GM19023 (cell line): ENCODE measurements around the gene DNAJC27.

ENCODE experiments used
- ATAC-seq: cut with Tn5 transposase; IDR thresholded peaks from one replicate; pipeline ENCODE4 v1.9.1; 2021; ENCODE audit warnings: mild to moderate bottlenecking, moderate library complexity; ENCODE audit not compliant: unreplicated experiment

DNAJC27 gene

GRCh38 chr2:24970483-24971285 is 1.1 kb downstream of the DNAJC27 start:
- no peak for ATAC-seq

GRCh38 chr2:24969784-24970183 is 2.0 kb downstream of the DNAJC27 start:
- ATAC-seq, result no peak

- no peak for ATAC-seq
Observed at GRCh38 chr2:24961903-24962302, 9.9 kb downstream of the DNAJC27 start.

GRCh38 chr2:24959761-24960160 is 12.0 kb downstream of the DNAJC27 start:
- ATAC-seq, result no peak

GRCh38 chr2:24958411-24958935 is 13.3 kb downstream of the DNAJC27 start:
- no peak for ATAC-seq

GRCh38 chr2:24957976-24958375 is 13.8 kb downstream of the DNAJC27 start:
- no peak for ATAC-seq

GRCh38 chr2:24957221-24957620 is 14.5 kb downstream of the DNAJC27 start:
- no peak for ATAC-seq

GRCh38 chr2:24955921-24956320 is 15.8 kb downstream of the DNAJC27 start:
- ATAC-seq, result no peak

GRCh38 chr2:24955232-24955631 is 16.5 kb downstream of the DNAJC27 start:
- ATAC-seq, result no peak

- ATAC-seq, result no peak
Observed at GRCh38 chr2:24950102-24950501, 21.7 kb downstream of the DNAJC27 start.

GRCh38 chr2:24948506-24948905 is 23.2 kb downstream of the DNAJC27 start:
- ATAC-seq, result no peak

- ATAC-seq, result no peak
Observed at GRCh38 chr2:24947561-24948157, 24.1 kb downstream of the DNAJC27 start.

GRCh38 chr2:24945907-24946306 is 25.8 kb downstream of the DNAJC27 start:
- no peak for ATAC-seq

GRCh38 chr2:24943427-24944053 is 28.2 kb downstream of the DNAJC27 start:
- ATAC-seq, result no peak

GRCh38 chr2:24939353-24939752 is 32.4 kb downstream of the DNAJC27 start:
- no peak for ATAC-seq

- ATAC-seq, result no peak
Observed at GRCh38 chr2:24937236-24937635, 34.5 kb downstream of the DNAJC27 start.

GRCh38 chr2:24935145-24935544 is 36.6 kb downstream of the DNAJC27 start:
- ATAC-seq, result no peak

- no peak for ATAC-seq
Observed at GRCh38 chr2:24932715-24933114, 39.0 kb downstream of the DNAJC27 start.

GRCh38 chr2:24930768-24931167 is 41.0 kb downstream of the DNAJC27 start:
- no peak for ATAC-seq

- ATAC-seq, result no peak
Observed at GRCh38 chr2:24929230-24929629, 42.5 kb downstream of the DNAJC27 start.

GRCh38 chr2:24928036-24928435 is 43.7 kb downstream of the DNAJC27 start:
- ATAC-seq, result no peak
